ENCODE data around the gene ZFP36L2.

ZFP36L2 gene

DNA sequence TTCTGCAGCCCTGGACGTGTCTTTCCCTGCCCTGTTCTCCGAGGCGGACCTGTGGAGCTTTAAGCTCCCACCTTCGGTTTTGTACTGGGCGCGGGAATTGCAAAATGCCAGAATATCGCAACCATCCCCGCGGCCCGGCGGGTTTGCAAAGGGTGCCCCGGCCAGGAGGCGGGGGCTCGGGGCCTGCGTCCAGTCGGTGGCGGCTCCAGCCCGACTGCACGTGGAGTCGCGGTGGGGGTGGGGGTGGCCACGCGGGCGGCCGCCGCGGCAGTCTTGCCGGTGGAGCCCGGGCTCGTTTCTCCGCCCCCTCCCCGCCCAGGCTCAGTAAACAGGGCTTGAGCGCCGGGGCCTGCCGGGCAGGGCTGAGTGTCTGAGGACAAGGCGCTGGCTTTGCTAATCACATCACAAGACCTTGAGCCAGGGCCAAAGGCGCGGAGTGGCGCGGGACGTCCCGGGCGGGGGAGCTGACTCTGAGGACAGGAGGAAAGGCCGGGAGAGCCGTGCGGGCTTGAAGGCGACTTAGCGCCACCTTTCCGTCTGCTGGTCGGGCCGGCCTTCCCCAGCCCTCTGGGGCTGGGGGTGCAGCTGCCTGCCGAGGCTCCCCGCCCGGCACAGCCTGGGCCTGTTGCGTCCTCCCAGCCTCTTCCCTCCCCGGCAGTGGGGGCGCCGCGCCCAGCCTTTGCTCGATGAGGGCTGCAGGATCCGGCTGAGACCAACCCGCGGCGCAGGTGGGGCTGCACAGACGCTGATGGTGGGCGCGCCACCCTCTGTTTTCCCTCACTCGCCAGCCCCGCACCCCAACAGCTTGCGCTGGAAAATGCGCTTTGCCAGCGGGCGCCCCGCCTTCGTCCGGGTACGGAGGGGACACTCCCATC, 786 bp upstream of the ZFP36L2 start:
- intact Hi-C loops (cut with DNase I) = loop anchor here (2.0 to 5.0 kb wide), 4 partner anchors 126 to 415 kb away; no protein-coding TSS in a partner anchor
- peak; percentile 83 to 98 (median 93) for DNase-seq

- intact Hi-C loops (cut with DNase I) = loop anchor here (2.0 to 5.0 kb wide), 4 partner anchors 125 to 414 kb away; no protein-coding TSS in a partner anchor
- peak in 32 of 42 donors; percentile 22 to 80 (median 55) for DNase-seq
Measured at GRCh38 chr2:43225788-43226557, 433 bp downstream of the ZFP36L2 start.

DNA sequence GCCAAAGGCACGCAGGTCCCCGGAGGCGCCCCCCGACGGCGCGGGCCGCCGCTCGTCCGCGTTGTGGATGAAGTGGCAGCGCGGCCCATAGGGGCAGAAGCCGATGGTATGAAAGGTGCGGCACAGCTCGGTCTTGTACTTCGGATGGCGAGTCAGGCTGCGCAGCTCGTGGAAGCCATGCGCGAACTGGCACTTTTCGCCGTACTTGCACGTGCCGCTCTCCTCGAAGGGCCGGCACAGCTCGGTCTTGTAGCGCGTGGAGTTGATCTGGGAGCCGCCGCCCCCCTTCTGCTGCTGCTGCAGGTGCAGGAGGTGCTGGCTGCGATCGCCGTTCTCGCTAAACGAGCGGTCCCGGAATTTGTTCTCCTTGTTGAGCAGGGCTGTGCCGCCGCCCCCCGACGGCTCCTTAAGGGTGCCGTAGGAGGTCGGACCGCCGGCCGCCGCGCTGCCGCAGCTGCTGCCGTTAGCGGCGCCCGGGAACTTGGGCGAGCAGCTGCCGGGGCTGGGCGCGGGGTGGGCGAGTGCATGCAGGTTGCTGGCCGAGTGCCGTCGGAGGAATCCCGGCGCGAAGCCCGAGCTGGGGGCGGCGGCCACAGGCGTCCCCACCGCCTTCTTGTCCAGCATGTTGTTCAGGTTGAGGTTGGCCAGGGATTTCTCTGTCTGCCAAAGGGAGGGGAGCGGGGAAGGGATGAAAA, 1.2 kb downstream of the ZFP36L2 start:
- intact Hi-C loops (cut with DNase I) = loop anchor here (5.0 kb wide), 2 partner anchors 253 to 413 kb away; no protein-coding TSS in a partner anchor
- DNase-seq = peak in 27 of 42 donors; percentile 25 to 69 (median 46)

GRCh38 chr2:43224571-43225092, 1.8 kb downstream of the ZFP36L2 start:
- peak in 3 of 42 donors; percentile 40 to 60 (median 45) for DNase-seq
- intact Hi-C loops (cut with DNase I) = loop anchor here (5.0 kb wide), 2 partner anchors 252 to 412 kb away; no protein-coding TSS in a partner anchor

DNA sequence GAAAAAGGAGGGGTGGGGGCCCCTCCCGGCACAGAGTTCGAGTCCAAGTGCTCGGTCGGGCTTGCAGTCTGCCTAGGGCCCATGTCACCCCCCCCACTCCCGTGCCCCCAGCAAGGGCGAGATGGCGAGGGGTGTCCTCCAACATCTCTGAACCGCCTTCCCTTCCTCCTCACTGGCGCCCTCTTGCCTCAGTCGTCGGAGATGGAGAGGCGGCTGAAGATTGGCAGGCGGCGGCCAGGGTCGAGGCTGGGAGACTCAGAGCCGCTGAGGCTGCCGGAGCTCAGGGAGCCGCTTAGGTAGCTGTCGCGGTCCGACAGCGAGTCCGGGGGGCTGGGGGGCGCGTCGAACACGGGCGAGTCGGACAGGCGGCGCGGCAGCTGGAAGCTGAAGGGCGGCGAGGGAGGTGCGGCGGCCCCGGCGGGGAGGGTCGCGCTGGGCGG, 2.3 kb downstream of the ZFP36L2 start:
- intact Hi-C loops (cut with DNase I) = no loop called here
- peak; percentile 40 to 83 (median 70) for DNase-seq

DNA sequence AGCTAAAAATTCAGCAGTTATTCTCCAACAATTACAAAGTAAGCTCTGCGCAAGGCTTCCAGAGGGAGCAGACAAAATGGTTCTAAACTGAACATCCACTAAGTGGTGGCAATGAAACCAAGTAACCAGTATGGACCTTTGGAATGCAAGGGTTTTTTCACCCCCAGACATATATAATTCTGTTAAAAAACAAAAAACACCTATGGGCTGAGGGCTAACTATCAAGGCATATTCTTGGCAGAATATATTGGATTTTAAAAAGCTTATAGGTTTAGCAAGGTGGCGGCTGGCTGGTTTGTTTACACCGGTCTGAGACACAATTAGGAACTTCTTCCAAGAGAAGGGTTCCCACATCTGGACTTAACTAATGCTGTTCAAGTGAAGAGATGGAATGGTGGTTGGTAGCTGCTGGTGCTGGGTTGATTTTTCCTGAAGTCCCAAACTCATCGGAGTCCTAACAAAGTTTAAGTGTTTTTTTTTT, 2.8 kb downstream of the ZFP36L2 start:
- DNase-seq = no peak
- intact Hi-C loops (cut with DNase I) = no loop called here

GRCh38 chr2:43222475-43223309, 3.7 kb downstream of the ZFP36L2 start:
- no peak for DNase-seq
- intact Hi-C loops (cut with DNase I) = no loop called here

GRCh38 chr2:43221763-43222474, 4.5 kb downstream of the ZFP36L2 start:
- intact Hi-C loops (cut with DNase I) = no loop called here
- peak; percentile 72 to 96 (median 89) for DNase-seq

- intact Hi-C loops (cut with DNase I) = no loop called here
- peak in 9 of 42 donors; percentile 16 to 74 (median 44) for DNase-seq
Measured at GRCh38 chr2:43221124-43221762, 5.2 kb downstream of the ZFP36L2 start.

- no peak for DNase-seq
- intact Hi-C loops (cut with DNase I) = no loop called here
Measured at GRCh38 chr2:43220760-43221123, 5.7 kb downstream of the ZFP36L2 start.

DNA sequence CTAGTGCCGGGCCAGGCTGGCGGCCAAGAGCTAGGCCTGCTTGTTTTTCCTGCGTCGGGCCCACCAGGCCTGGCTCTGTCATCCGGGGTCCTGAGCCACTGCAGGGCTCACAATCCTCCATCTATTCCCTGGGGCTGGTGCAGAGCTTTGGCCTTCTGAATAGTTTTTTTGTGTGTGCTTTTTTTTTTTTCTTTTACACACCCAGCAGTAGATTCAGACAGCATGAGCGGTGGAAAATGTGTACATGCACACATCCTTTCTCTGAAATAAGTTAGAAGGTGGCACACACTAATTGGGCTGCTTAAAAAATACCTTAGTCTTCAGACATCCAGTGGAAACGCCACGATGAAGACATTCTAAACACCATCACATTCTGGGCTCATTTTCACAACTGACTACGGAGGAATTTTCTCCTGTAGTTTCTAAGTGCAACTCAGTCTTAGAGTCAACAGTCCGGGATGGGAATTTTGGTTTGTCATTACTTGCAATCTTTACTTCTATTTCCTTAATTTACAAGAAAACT, 6.1 kb downstream of the ZFP36L2 start:
- DNase-seq = peak in 4 of 42 donors; percentile 36 to 74 (median 53)
- intact Hi-C loops (cut with DNase I) = no loop called here

DNA sequence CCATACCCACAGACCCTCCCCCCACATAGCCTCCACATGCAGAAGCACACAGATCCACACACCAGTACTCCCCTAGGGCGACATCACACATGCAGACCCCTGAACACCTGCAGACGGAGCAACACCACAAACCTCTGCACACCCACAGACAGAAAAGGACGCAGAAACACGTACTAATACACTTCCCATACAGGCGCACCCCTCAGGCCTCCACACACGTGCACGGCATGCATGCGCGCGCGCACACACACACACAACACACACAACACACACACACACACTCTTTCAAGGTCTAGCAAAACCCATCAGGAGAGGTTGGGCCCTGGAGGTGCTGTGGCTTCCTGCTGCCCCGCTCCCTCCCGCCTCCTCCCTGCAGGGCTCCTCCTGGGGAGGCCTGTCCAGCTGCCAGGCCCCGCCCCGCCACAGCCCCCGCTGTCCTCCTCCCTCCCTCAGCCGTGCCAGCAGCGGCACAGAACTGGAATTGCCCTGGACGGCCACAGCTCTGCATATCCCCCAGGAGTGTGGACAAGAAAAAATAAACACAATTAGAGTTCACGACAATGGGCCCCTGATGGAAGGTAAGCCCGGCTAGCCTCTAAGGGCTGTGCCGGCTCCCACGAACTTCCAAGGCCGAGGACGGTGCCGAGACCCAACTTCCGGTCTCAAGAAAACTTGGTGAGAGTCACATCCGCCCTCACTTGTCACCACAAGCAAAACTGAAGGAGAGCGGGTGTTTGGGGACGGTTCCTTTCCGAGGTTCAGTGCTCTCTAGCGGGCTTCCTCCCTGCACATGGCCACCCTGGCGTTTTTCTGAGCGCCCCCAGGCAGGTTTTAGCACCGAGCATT, 6.8 kb downstream of the ZFP36L2 start:
- intact Hi-C loops (cut with DNase I) = no loop called here

DNA sequence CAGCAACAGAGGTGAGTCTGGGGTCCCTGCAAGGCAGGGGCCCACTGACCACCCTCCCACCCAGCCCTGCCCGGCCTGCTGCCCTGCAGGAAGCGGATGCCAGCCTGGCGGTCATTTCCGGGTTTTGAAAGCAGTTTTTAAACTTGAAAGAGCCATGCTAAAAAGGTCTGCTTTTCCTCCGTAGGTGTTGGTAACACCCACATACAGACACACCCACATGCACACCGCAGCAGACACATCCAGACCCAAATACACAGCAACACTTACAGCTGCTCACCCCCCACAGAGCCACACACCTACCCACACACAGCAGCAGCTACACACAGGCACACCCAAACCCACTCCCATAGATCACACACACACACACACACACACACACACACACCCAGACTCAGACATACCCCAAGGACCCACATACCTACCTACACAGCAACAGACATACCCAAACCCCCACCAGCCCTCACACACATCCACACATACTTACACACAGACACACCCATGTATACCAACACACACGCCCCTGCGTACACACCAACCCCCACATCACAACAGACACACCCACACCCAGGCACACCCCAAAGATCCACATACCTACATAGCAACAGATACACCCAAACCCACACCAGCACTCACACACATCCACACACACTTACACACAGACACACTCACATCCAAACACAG, 7.6 kb downstream of the ZFP36L2 start:
- intact Hi-C loops (cut with DNase I) = no loop called here
- DNase-seq = peak in 3 of 42 donors; percentile 23 to 32 (median 30)

More for the DNA sequence above, 6.8 kb downstream of the ZFP36L2 start:
- DNase-seq = peak; percentile 62 to 90 (median 81)

DNA sequence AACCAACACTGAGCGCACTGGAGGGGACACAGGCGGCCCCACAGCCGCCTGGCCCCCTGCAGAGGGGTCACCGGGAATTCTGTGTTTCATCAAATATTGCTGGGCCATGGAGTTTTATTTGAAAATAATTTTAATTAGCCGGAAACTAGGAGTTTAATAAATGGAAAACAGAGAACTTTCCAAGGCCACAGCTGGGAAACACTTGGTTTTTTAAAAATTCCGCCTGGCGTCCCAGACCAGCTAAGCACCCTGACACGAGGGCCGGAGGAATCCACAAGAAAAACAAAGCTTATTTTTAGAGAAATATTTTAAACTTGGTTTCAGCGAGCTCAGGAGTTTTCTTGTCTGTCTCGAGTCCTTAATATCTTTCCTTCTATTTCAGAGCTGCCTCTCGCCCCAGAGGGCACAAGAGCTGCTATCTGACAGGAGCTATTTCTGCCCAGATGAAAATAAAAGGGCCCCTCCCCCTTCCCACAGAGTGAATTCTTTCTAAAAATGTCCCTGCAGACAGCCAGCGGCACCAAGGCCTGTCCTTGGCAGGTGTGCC, 8.2 kb downstream of the ZFP36L2 start:
- intact Hi-C loops (cut with DNase I) = no loop called here
- peak in 1 of 42 donors; percentile 20 for DNase-seq
